ENCODE results near the gene COL4A2. TPM values are rescaled to one million over a fixed set of nuclear protein-coding genes. Genes with fewer than 3 reads are reported as not detected.

COL4A2 gene
- total RNA-seq, 2 experiments from 2014 or later, result not detected

DNA sequence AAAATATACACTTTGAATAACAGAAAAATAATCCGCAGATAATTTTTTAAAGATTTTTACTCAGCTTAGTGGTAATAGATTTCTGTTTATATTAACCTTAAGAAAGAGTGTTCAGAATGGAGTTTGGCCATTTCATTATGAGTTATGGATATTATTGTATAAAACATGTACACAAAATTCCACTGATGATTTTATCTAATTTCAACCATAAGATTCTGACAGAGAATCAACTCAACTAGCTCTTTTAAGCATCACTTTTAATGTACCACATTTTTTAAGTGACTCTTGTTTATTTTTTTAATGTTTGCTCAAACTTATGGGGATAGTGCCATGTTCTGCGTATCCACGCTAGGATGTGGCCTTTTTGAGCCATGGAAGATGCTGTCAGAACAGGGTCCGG lies 75.7 kb downstream of the COL4A2 start:
- TF ChIP-seq CTCF (IDR thresholded peaks at IDR 0.05), result no peak
- ChIA-PET CTCF (no interaction called here), POLR2A (interaction anchor here (0.8 kb wide), 1 partner anchor 58 kb away, joined by 3 read pairs; no protein-coding TSS in a partner anchor)
- Mint-ChIP-seq H3K27me3 (peaks cover under 1% of the 10 kb centered on the region), H3K9me3 (peaks cover 11% of the 10 kb centered on the region), H3K27ac (no peak overlapping the region), H3K4me3 (no peak overlapping the region), H3K4me1 (ENCODE audit: low read depth) (no peaks in the 10 kb centered on the region), H3K36me3 (ENCODE audit: low read depth) (no peaks in the 10 kb centered on the region)
- intact Hi-C loops (cut with micrococcal nuclease), result no loop called here
- ATAC-seq, result no peak
- DNase-seq, result no peak

GRCh38 chr13:110387451-110388107 lies 80.5 kb downstream of the COL4A2 start:
- Mint-ChIP-seq H3K36me3 (ENCODE audit: low read depth) (no peaks in the 10 kb centered on the region), H3K27me3 (peaks cover 33% of the 10 kb centered on the region), H3K27ac (no peak overlapping the region), H3K9me3 (peaks cover 2% of the 10 kb centered on the region), H3K4me3 (no peak overlapping the region), H3K4me1 (ENCODE audit: low read depth) (no peaks in the 10 kb centered on the region)
- POLR2A ChIA-PET, result no interaction called here
- intact Hi-C loops (cut with micrococcal nuclease), result no loop called here
- CTCF ChIA-PET, result interaction anchor here (1.2 kb wide), 1 partner anchor 165 kb away, joined by 3 read pairs; no protein-coding TSS in a partner anchor
- TF ChIP-seq CTCF (IDR thresholded peaks at IDR 0.05), result no peak
- ATAC-seq (peak; percentile 42), DNase-seq (peak; percentile 25)

DNA sequence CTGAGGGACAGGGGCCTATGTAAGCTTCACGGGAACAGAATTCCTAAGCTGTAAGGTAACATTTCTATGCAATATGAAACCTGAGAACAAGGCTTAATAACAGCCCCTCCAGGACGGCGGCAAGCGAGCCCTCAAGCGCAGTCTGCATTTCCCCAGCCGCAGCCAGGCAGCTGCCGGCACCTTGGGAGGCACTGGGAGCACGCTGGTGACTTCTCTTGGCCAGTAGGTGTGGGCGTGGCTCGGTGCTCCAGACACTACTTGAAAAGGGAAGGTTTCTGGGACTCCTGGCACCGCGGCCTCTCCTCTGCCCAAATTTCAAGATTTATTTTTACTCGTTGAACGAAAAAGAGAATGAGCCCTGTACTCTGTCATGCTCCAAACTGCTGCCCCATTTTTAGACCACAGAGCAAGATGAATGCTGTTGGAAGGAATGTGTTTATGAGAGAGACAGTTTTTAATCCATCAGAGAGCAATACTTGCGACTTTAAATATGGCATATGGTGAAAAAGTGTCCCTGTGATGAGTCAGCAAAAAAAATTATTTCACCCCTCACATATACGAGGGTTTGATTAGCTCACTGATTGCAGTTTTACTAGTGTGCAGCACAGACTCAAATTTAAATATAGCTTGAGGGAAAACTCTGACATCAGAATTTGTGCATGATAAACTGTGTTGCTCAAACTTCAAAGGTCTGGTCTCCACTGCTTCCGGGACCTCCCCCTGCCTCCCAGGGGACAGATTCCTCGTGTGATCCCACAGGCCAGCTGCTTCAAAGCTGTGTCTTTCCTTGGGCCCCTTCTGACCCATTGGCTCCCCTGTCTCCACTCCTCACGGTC lies 81.2 kb downstream of the COL4A2 start:
- Mint-ChIP-seq H3K27me3 (peaks cover 35% of the 10 kb centered on the region), H3K36me3 (ENCODE audit: low read depth) (no peaks in the 10 kb centered on the region), H3K4me1 (ENCODE audit: low read depth) (no peaks in the 10 kb centered on the region), H3K9me3 (peaks cover 2% of the 10 kb centered on the region), H3K27ac (no peak overlapping the region), H3K4me3 (no peak overlapping the region)
- intact Hi-C loops (cut with micrococcal nuclease), result no loop called here
- no peak for DNase-seq
- ATAC-seq, result no peak
- POLR2A ChIA-PET, result no interaction called here
- TF ChIP-seq CTCF (IDR thresholded peaks at IDR 0.05), result no peak
- CTCF ChIA-PET, result interaction anchor here (1.2 kb wide), 1 partner anchor 166 kb away, joined by 3 read pairs; no protein-coding TSS in a partner anchor

DNA sequence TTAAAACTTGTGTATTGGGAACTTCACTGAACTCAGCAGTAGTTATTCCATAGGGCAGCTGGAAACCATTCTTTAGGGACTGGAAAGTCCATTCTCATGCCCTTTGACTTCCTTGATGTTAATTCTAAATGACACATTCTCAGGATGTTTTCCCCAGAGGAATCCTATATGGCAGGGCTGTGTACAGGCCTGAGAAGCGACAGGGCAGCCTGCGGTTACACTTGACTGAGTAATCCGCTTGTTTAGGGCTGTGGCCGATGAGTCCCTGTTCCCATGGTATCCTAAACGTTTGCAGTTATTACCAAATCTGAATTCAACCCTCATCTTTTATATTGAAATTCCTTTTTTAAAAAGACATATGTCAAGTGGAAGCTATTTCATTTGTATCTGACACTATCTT lies 83.5 kb downstream of the COL4A2 start:
- H3K36me3 Mint-ChIP-seq (ENCODE audit: low read depth), result no peaks in the 10 kb centered on the region
- H3K4me3 Mint-ChIP-seq, result no peak overlapping the region
- POLR2A ChIA-PET, result no interaction called here
- H3K27ac Mint-ChIP-seq, result no peak overlapping the region
- ATAC-seq, result no peak
- peaks cover 2% of the 10 kb centered on the region for H3K9me3 Mint-ChIP-seq
- TF ChIP-seq CTCF (IDR thresholded peaks at IDR 0.05), result no peak
- DNase-seq, result no peak
- H3K4me1 Mint-ChIP-seq (ENCODE audit: low read depth), result no peaks in the 10 kb centered on the region
- intact Hi-C loops (cut with micrococcal nuclease), result no loop called here
- CTCF ChIA-PET, result no interaction called here
- H3K27me3 Mint-ChIP-seq, result peaks cover 41% of the 10 kb centered on the region

DNA sequence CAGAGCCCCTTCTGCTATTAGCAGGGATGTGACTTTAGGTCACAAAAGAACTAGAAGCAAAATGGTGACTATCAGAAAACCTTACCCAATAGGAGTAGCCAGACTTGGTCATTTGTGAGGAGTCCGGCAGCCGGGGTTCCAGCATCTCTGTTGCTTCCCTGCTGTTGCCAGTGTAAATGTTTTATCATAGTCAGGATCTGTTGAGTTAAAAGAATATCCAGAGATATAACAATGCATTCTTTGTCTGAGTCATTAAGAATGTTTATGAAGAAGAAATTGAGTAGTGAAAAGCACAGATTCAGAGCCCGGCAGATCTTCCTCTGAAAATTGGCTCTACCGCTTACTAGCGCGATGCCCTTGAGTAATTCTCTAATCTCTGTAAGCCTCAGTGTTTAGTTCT lies 84.2 kb downstream of the COL4A2 start:
- intact Hi-C loops (cut with micrococcal nuclease), result no loop called here
- Mint-ChIP-seq H3K4me1 (ENCODE audit: low read depth) (no peaks in the 10 kb centered on the region), H3K4me3 (no peak overlapping the region), H3K36me3 (ENCODE audit: low read depth) (no peaks in the 10 kb centered on the region), H3K27me3 (peaks cover 41% of the 10 kb centered on the region), H3K9me3 (no peaks in the 10 kb centered on the region), H3K27ac (no peak overlapping the region)
- DNase-seq, result no peak
- POLR2A ChIA-PET, result no interaction called here
- CTCF ChIA-PET, result no interaction called here
- ATAC-seq, result no peak
- no peak for TF ChIP-seq CTCF (IDR thresholded peaks at IDR 0.05)
